ENCODE results near the gene DNAH6. TPM values are rescaled to one million over a fixed set of nuclear protein-coding genes. Genes with fewer than 3 reads are reported as not detected.

Gene DNAH6
- total RNA-seq (2022; extraction: Qiagen RNA extraction; ENCODE audit: low read depth), result 0.01 to 0.44 TPM in 2 of 5 replicates, not detected in the others

GRCh38 chr2:84516234-84516986 is at the start of gene DNAH6:
Gene DNAH6, plus strand, starts transcription at chr2:84516498. Its CDS starts 1,329 bp downstream, at chr2:84517827.

Other genes with a start within 250 kb of the DNAH6 start
- 89.1 to 102 TPM (median 94.0 TPM) in 5 replicates for gene SUCLG1, start 57.2 kb upstream of the DNAH6 start, total RNA-seq (2022; extraction: Qiagen RNA extraction; ENCODE audit: low read depth)

Data from A549 treated with ZK216348 at 1 μM for 4 hours (cell line).